Left ventricle myocardium superior (tissue), 1 donor: ENCODE measurements around the gene ASIC2. TPM values are rescaled to one million over a fixed set of nuclear protein-coding genes. Genes with fewer than 3 reads are reported as not detected.

Experiments used
- ATAC-seq: fragments of 200-7000 bp; cut with Tn5 transposase; one replicate; pipeline ENCODE4 v1.9.1; 2020; ENCODE audit warnings: mild to moderate bottlenecking, moderate library complexity
- DNase-seq: peaks from one replicate; pipeline ENCODE4 v3.0.0-alpha.2; 2020
- intact Hi-C: fragments of 100-400 bp; cut with micrococcal nuclease; formaldehyde crosslinking; loops from one replicate; pipeline ENCODE4 v1.11.0; 2022
- total RNA-seq: library from RNA; stranded (reverse); fragmentation: NEBNext Ultra II Directional; extraction: Animal tissue kit (Norgen Biotek cat#: 25700); gene quantifications from one replicate; pipeline ENCODE4 v1.2.1, GENCODE V29; 2021
- donor health status: DM: no; HTN: yes; CAD: no; lungs with severe emphysema.

Gene ASIC2
- total RNA-seq, 1 donor from 2014 or later: not detected

DNA sequence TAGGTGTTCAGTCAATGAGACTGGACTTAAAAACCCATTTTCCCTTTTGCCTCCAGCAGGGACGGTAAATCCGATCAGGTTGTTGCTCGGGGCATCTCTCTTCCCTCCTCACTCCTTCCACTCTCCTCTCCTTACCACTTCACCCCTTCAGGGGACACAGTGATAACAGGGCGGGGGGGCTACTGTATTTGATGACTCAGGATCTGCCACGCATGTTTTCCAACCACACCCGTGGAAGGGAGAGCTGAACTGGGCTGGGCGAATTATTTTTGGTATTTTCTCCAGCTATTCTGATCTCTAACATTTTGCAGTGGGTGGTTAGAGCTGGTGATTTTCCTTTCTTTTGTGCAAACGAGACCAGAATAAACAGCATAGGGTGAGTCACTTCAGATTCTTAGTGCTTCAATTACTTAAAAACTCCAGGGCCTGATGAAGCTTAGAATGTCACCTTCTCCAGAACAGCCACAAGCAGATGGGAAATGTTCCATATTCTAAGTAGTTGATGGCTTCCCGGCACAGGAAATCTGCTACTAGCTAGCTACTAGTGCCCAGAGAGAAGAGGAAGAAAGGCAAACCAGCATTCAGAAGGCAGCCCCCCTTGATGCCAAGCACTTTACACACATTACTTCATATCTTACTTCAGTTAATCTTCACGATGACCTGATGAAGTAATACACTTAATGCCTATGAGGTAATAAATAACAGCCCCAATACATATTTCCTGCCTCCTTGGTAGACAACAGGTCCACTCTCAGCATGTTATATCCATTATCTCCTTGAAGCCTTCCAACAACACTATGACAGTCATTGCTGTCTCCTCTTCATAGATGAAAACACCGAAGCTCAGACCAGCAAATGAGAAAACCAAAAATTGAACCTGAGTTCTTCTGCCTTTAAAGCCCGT is 74.1 kb downstream of the ASIC2 start:
- intact Hi-C loops: no loop called here
- DNase-seq (no peak), ATAC-seq (no peak)

DNA sequence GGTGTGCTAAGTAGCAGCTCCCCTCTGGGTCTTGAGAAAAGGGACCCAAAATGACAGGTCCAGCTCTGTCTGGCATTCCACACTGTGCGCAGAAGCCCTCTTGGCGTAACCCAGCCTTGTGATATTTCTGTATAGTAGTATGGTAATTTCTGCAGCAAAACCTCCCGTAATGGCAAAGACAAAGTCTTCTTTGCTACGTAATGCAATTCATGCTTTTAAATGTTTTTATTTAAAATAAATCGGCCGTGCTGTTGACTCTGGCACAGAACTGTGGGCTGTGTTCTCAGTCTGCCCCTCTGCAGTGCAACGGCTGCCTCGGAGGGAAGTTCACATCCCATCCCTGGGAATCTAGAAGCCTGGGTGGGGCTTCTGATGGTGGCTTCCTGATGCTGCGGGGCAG is 75.2 kb downstream of the ASIC2 start:
- intact Hi-C loops: no loop called here
- no peak for ATAC-seq
- DNase-seq: no peak

DNA sequence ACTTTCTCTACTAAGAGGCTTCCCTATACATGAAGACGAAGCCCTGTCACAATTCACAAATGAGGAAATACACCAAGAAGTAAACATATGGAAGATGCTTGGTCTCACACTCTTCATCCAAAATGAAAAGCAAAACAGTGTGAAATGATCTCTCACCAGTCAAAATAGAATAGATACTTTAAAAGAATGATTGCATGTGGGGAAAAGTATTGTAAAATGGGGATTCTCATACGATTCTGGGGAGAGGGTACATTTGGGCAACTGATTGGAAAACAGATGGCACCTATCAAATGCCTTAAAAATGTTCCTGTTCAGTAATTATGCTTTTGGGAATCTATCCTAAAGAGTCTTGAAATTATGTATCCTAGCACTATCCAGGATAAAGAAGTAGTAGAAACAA is 78.1 kb downstream of the ASIC2 start:
- ATAC-seq (no peak), DNase-seq (no peak)
- intact Hi-C loops: no loop called here

DNA sequence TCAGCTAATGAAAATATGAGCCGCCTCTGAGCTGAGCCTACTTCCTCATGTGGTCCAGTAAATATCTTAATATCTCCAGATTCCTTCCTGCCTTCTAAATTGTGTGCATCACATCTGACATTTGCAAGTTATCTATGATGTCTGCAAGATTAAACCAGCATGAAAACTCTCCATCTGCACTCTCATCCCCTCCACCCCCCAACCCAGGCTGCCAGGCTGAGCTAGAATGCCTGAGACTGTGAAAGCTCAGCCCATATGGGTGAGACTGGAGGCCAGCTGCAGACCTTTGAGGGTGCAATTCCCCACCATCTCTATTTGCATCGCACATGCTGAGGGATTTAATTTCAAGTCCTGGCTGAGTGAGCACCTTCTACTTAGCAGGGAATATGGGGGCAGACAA is 82.8 kb downstream of the ASIC2 start:
- no peak for ATAC-seq
- intact Hi-C loops: no loop called here
- no peak for DNase-seq

DNA sequence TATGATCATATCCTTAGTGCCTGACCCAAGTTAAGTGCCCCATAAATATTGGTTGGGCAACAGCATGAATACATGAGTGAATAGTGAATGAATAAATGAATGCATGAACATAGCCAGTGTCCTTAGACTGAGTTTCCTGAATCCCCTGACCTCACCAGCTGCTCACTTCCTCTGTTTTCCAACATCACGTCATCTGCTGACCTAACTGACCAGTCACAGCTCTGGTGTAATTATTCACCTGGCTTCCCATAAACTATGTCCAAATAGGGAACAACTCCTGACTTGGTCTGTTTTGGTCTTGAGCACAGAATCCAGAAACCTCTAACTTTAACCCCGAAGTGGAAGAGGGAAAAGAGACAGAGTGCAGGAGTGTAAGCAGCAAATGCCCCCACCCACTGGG is 83.4 kb downstream of the ASIC2 start:
- intact Hi-C loops: no loop called here
- ATAC-seq (no peak), DNase-seq (no peak)

DNA sequence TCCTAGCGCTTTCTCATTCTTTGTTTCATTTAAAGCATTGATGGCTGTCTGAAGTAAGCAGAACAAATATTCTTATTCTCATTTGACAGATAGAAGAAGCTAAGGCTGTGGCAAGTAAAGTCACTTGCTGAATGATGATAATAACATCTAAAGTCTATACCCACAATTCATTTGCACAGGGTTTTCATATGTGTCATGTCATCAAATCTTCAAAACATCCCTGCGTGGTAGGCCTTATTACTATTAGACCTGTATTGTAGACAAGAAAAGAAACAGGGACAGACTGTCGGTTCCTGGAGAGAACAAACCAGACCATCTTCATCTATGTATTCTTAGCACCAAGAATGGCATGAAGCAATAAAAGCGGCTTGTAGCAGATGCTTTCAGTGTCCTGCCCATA is 85.9 kb downstream of the ASIC2 start:
- ATAC-seq: no peak
- DNase-seq: no peak
- intact Hi-C loops: no loop called here

DNA sequence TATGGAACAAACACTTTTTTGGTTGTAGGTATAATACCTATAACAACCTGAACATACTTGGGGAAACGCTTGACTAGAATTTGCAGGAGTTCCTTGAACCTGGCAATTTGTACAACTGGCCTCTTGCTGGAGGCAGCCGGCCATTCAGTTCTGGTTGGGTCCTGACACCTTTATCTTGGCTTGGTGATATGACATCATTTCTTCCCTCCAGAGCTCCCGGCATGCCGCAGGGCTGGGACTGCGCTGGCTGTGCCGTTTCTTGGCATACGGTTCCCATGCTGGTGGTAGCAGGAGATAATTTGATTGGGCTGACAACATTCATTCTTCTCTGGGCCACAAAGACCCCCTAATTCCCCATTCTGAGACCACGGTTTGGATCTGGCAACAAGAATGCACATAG is 87.5 kb downstream of the ASIC2 start:
- no peak for ATAC-seq

DNA sequence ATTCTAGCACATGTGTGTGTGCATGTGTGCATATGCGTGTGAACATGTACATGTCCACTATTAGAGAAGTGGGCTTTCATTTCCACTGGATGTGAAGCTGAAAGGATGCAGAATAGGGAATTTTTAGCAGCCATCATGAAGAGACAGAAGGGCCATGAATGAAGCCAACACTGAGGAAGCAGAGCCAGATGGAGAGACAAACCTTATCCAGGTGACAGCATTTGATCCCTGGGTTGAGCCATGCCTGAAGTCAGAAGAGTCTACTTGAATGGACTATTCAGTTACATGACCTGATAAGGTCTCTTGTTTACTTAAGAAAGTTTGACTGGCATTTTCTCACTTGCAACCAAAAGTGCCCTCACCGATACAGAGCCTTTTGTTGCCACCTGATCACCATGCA is 88.4 kb downstream of the ASIC2 start:
- intact Hi-C loops: no loop called here

More for the DNA sequence above, 87.5 kb downstream of the ASIC2 start:
- intact Hi-C loops: no loop called here
- no peak for DNase-seq

DNA sequence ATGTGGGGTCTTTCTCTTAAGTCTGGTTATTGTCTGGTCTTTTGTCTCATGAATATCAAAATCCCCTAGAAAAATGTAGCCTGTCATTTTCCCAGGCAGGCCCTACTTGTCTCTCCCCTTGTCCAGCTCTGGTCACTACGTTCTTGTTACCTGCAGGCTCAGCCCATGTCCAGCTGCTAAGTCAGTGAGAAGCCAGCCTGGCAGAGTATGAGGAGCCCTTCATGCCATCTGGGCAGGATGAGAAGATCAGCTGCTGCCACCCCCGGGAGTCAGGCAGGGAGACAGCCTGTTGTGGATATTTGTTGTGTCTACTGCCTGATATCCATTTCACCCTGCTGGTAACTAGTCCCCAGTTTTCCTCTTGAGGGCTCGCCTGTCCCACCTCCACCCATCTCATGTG is 88.9 kb downstream of the ASIC2 start:
- ATAC-seq (no peak), DNase-seq (no peak)
- intact Hi-C loops: no loop called here

More for the DNA sequence above, 88.4 kb downstream of the ASIC2 start:
- ATAC-seq (no peak), DNase-seq (no peak)

DNA sequence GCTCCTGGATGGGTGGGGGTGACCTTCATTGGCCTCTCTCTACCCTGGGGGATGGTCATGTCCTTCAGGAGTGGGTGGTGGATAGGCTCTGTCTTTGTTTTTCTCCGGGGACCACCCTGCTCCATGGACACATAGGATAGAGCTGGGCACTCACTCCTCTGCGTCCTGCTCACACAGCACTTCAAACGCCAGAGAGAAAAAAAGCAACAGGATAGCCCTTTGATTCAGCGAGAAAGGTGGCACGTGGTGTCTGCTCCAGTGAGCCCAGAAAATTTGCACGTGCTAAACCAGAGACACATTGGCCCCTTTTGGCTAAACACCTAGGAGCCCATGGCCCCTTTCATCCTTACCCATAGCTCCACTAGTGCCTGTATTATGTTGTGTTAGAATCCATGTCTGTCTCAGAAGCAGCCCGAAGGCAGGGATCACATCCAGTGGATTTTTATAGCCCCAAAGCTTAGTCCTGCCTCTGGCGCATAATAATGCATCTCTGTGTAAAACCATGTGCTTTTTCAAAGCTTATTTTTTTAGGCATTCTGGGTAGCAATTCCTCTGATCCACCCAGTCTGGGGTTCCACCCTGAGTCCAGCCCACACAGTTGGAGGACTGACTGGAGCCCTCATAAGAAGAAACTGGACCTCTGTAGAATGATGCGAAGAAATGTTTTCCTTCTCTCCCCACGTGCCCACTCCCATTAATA is 90.1 kb downstream of the ASIC2 start:
- no peak for ATAC-seq
- no peak for DNase-seq
- intact Hi-C loops: no loop called here

DNA sequence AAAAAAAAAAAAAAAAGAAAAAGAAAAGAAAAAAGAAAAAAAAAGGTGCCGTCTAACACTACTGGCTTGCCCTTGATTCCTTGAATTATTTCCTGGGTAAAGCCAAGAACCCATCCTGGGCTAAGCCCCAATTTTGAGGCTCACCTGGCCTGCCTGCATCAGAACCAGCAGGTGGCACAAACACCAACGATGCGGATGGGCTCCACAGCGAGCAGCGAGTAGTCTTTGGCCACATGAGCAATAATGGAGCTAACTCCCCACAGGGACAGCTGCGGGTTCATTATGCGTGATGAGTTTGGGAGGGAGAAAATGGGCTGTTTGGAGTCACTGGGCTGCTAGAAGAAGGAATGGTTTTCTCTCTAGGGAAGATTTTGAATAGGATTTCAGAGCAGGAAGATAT is 91.1 kb downstream of the ASIC2 start:
- DNase-seq (no peak), ATAC-seq (no peak)
- intact Hi-C loops: no loop called here

DNA sequence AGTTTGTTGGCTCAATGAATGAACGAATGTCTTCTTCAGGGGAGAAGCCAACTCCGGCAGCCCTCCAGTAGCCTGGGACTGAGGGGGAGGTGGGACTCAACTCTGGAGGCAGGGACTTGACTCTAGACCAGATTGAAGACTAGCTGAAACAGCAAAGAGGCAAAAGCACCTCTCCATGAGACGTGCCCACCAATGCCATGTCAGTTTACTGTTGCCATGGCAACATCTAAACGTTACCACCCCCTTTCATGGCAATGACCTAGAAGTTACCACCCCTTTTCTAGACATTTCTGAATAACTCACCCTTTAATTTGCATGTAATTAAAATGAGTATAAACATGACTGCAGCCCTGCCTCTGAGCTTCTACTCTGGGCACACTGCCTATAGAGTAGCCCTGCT is 91.8 kb downstream of the ASIC2 start:
- no peak for ATAC-seq
- intact Hi-C loops: no loop called here
- no peak for DNase-seq

DNA sequence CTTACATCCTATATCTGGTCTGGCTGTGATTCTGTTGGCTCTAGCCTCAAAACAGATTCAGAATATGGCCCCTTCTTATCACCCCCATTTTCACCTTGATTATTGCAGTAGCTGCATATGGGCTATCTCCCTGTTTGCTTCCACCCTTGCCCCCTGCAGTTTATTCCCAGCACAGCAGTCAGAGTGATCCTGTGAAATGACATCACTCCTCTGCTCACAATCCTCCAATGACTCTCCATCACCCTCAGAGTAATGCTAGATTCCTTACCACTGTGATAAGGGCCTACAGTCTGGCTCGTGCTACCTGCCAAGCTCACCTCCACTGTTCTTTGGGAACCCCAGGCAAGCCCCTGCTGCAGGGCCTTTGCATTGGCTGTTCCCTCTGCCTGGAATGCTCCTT is 92.5 kb downstream of the ASIC2 start:
- no peak for DNase-seq
- no peak for ATAC-seq
- intact Hi-C loops: no loop called here

DNA sequence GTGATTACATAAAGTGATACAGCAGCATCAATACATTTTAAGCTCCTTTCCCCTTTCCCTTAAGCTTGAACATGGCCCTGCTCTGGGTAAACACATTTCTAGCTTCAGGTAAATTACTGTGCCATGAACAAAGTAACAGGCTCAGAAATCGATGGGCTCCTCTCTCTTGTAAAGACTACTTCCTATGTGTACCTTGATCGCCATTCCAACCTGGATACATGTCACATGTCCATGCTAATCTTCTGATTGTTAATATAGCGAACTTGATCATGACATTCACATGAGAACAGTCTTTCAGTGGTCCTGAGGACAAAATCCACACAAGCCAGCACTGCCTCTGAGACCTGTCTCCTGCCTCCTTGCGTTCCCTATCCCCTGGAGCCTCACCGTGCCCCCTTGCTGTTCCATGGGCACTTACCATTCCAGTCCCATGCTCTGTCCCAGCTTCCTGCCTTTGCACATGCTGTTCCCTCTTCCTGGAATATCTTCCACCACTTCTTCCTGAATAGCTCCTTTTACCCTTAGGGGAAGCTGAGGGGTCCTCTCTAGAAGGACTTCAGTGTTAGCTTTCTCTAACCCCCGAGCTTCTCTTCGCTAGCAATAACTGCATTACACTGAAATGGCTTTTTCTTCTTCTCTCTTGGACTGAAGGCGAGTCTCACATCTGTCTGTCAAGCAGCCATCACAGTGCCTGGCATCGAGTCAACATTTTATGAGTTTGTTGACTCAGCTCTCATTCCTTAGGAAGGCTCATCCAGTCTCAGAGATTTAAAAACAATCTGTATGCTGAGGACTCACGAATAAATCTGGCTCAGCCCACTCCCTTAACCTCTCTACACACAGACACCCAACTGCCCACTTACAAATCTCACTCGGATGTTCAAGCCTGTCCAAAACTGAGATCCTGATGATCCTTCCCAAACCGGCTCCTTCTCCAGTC is 93.3 kb downstream of the ASIC2 start:
- intact Hi-C loops: no loop called here
- no peak for DNase-seq
- no peak for ATAC-seq

DNA sequence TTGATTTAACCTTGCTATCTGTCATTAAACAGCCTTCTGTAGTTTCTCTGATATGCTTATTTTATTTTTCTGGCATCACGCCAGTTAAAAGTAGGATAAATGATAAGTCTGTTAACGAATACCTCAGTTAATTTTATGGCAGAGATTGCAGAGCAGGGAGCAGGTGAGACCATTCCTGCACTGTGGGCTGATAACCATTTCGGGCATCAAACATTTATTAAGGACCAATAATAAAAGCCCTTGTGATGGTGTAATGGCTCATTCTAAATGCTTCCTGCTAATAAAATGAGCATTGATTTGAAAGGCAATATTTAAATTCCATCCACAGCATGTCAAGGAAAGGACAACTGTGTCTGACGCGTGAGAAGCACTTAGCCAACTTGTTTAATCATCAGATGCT is 94.1 kb downstream of the ASIC2 start:
- intact Hi-C loops: no loop called here
- ATAC-seq (no peak), DNase-seq (no peak)

DNA sequence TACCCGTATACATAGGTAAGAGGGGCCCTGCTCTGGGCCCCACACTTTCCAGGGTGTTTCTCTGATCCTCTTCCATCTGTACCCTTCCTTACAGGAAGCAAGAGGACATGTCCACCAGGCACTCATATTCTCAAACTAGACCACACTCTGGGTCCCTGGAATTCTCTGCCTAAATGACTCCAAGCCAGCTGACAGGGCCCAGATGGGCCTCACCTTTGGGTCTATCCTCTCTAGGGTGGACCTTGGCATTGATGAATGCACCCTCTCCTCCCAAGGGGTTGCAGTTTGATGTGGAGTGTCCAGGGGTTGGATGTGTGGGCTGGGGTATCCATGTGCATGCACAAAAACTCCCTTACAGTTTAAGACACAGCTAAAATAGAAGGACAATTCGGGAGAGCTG is 95.8 kb downstream of the ASIC2 start:
- ATAC-seq: no peak
- intact Hi-C loops: no loop called here
- no peak for DNase-seq

DNA sequence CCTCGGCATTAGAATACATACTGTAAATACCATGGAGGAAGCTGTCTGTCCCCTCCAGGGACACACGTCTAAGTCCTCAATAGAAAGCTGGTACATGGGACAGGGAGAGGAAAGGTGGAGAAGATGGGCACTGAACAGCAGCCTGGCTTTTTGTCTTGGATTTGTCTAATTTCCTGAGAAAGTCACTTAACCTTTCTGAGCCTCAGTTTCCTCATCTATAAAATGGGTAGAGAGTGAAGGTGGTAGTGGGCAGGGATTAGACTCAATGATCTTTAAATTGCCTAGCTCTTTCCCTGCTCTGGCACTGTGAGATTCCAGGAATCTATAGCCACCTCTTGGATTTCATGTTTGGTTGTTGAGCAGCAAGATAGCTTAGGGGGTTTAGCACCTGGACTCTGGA is 96.2 kb downstream of the ASIC2 start:
- intact Hi-C loops: no loop called here
- no peak for DNase-seq
- no peak for ATAC-seq

DNA sequence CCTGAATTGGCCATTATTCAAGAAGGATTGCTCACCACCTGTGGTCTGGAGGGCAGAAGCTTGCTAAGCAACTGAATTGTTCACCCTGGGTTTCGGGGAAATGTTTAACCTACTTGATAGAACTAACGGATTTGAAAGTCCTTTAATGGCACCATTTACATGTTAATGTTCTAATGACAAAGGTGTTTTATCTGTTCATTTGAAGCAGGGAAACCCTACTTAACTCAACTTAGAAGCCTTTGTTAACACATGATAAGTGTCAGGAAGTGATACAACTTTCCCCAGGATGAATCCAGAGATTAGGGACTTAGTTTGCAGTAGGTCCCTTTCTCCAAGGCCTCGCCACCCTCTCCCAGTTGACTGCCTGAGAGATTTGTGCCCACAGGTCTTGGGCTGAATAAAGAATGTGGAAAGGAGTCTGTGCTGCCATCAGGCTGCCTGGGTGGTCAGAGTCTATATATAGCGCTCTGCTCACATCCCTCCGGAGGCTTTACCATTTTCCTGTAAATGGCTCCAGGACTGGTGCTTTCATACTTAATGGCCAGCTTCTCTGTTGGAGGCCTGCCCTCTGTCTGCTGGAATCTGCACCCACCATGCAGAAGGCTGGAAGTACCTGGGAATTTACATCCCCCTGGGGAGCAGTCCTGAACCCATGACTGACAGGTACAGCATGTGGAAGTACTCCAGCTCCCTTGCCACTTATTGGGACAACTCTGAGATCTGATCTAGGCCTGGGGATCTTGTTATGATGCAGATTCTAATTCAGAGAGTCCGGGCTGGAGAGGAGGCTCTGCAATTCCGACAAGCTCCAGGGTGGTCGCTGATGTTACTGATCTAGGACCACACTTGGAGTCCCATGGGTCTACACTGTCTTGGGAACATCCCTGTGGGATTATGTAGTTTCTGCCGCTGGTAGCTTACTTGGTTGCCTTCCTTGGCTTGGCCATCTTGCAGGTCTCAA is 99.9 kb downstream of the ASIC2 start:
- intact Hi-C loops: no loop called here
- DNase-seq (no peak), ATAC-seq (no peak)
